Ovary (tissue), 9 donors: ENCODE results near the gene SRCIN1. TPM values are rescaled to one million over a fixed set of nuclear protein-coding genes. Genes with fewer than 3 reads are reported as not detected.

Experiments used
- DNase-seq, 5 donors: peaks; one replicate each; pipeline ENCODE4 v3.0.0-alpha.2; 2019 to 2020
- H3K27ac ChIP-seq, 2 donors: fragments of 200-600 bp; one replicate each; pipeline versions ENCODE4 v1.5.1 to v1.8.0; 2019 to 2022
- H3K27me3 ChIP-seq: fragments of 200-600 bp; one replicate; pipeline ENCODE4 v1.8.0; 2022
- H3K36me3 ChIP-seq: fragments of 200-600 bp; sonication (generic); one replicate; pipeline ENCODE4 v1.5.1; 2019
- H3K4me1 ChIP-seq: one replicate; pipeline ENCODE4 v1.8.1; 2013; ENCODE audit warnings: mild to moderate bottlenecking, moderate library complexity; ENCODE audit not compliant: insufficient read depth
- H3K4me3 ChIP-seq: fragments of 200-600 bp; sonication (generic); one replicate; pipeline ENCODE4 v1.5.1; 2017
- H3K9me3 ChIP-seq, 2 donors: fragments of 200-600 bp in 1 of 2; sonication (generic) in 1 of 2; one replicate each; pipeline versions ENCODE4 v1.5.1 to v1.8.1; 2013 to 2019; ENCODE audit warnings: mild to moderate bottlenecking in 1 of 2, moderate library complexity in 1 of 2
- EP300 ChIP-seq: sonication (generic); formaldehyde crosslinking; IDR thresholded peaks from one replicate; pipeline ENCODE4 v1.6.1; 2017; ENCODE audit warnings: antibody characterized with exemption
- POLR2A ChIP-seq: fragments of 450-650 bp; IDR thresholded peaks from one replicate; pipeline ENCODE4 v1.6.1; 2017; ENCODE audit warnings: antibody characterized with exemption, mild to moderate bottlenecking, moderate library complexity
- WGBS, 3 donors: extraction: QIAGEN DNeasy Blood & Tissue Kit in 1 of 3; methylation state at CpG; one replicate each; pipeline versions ENCODE4 v1.1.5 to v1.1.7; 2013 to 2017; 5-methylcytosine and 5-hydroxymethylcytosine counted together
- intact Hi-C, 4 donors: fragments of 100-400 bp; cut with DNase I; formaldehyde crosslinking; loops; one replicate each; pipeline versions ENCODE4 v1.11.0 to v1.15.1; 2022 to 2023
- polyA plus RNA-seq, 2 donors: library from polyadenylated mRNA; stranded (reverse); fragments of 200-250 nt in 1 of 2; fragments of 350-450 nt in 1 of 2; fragmentation: Illumina TruSeq in 1 of 2; extraction: RNeasy Lipid Tissue Mini Kit (QIAGEN cat#74804) in 1 of 2; gene quantifications; one replicate each; pipeline ENCODE4 v1.2.3, GENCODE V29; 2013 to 2014
- total RNA-seq, 7 donors: library from RNA; depleted of rRNA in 2 of 7; stranded (reverse); fragments of >200 nt in 2 of 7; fragmentation: NEBNext Ultra II Directional in 3 of 7; extraction: Animal tissue kit (Norgen Biotek cat#: 25700) in 3 of 7; gene quantifications; one replicate each; pipeline versions ENCODE4 v1.1.0 to v1.2.4, GENCODE V29; 2016 to 2023
- TF ChIP-seq, protein P1 (sequence below), 3 donors: fragments of 450-650 bp in 2 of 3; fragments of 200-600 bp in 1 of 3; IDR thresholded peaks; one replicate each; pipeline versions ENCODE4 v1.5.1 to v1.8.0; 2016 to 2022; ENCODE audit warnings: antibody characterized with exemption in 3 of 3, mild to moderate bottlenecking in 1 of 3
- donor health status: DM: no; HTN: no; CAD: no; lungs with moderate emphysema.
- donor health status: DM: no; HTN: no; CAD: no.
- donor health status: Bipolar disorder and iron deficiency.
- donor health status: DM: yes; HTN: yes; CAD: no.
- donor health status: DM: no; HTN: no; CAD: no.
- donor health status: DM: yes; HTN: yes; CAD: no.

SRCIN1 gene
- total and polyA plus RNA-seq, 9 donors: 0.18 to 3.0 (median 1.0) TPM

DNA sequence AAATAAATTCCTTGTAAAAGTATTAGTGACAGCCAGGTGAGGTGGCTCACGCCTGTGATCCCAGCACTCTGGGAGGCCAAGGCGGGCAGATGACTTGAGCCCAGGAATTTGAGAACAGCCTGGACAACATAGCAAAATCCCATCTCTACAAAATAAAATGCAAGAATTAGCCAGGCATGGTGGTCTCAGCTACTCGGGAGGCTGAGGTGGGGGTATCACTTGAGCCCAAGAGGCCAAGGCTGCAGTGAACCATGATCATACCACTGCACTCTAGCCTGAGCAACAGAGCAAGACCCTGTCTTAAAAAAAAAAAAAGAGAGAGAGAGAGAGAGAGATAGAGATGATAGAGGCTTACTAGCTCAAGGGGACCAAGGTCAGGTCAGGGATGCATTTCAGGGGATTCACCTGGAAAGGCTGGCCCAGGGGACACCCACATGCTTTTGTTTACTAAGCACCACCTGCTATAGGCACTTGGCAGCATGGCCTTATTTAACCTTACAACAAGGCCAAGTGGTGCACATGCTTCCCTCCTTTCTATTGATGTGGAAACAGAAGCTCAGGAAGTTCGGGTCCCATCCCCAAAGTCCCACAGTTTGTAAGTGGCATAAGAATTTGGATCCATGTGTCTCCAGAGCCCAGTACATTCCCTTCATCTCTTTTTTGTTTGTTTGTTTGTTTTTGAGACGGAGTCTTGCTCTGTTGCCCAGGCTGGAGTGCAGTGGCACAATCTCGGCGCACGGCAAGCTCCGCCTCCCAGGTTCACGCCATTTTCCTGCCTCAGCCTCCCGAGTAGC is 12.4 kb upstream of the SRCIN1 start:
- Histone ChIP-seq H3K27me3 (no peaks in the 10 kb centered on the region), H3K27ac (no peak overlapping the region), H3K9me3 (no peaks in the 10 kb centered on the region), H3K36me3 (no peaks in the 10 kb centered on the region), H3K4me3 (no peak overlapping the region), H3K4me1 (no peaks in the 10 kb centered on the region)
- WGBS, 3 donors: 75 to 79% (median 75%) methylated on average over 11 of the region's 11 CpGs
- TF ChIP-seq EP300: no peak
- intact Hi-C loops: no loop called here
- DNase-seq: no peak

- no peak overlapping the region for H3K4me3 ChIP-seq
- TF ChIP-seq, protein P1, sequence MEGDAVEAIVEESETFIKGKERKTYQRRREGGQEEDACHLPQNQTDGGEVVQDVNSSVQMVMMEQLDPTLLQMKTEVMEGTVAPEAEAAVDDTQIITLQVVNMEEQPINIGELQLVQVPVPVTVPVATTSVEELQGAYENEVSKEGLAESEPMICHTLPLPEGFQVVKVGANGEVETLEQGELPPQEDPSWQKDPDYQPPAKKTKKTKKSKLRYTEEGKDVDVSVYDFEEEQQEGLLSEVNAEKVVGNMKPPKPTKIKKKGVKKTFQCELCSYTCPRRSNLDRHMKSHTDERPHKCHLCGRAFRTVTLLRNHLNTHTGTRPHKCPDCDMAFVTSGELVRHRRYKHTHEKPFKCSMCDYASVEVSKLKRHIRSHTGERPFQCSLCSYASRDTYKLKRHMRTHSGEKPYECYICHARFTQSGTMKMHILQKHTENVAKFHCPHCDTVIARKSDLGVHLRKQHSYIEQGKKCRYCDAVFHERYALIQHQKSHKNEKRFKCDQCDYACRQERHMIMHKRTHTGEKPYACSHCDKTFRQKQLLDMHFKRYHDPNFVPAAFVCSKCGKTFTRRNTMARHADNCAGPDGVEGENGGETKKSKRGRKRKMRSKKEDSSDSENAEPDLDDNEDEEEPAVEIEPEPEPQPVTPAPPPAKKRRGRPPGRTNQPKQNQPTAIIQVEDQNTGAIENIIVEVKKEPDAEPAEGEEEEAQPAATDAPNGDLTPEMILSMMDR (IDR thresholded peaks at IDR 0.05): no peak
- TF ChIP-seq EP300 (no peak), POLR2A (no peak)
- no peaks in the 10 kb centered on the region for H3K9me3 ChIP-seq
- no peak for DNase-seq
- WGBS, 3 donors: 81 to 86% (median 83%) methylated on average over 19 of the region's 19 CpGs
- H3K27ac ChIP-seq: no peak overlapping the region
- H3K27me3 ChIP-seq: no peaks in the 10 kb centered on the region
- H3K36me3 ChIP-seq: no peaks in the 10 kb centered on the region
- no peaks in the 10 kb centered on the region for H3K4me1 ChIP-seq
- intact Hi-C loops: no loop called here
Measured at GRCh38 chr17:38617074-38617860, 11.5 kb upstream of the SRCIN1 start.

GRCh38 chr17:38616361-38616760 is 10.6 kb upstream of the SRCIN1 start:
- intact Hi-C loops: no loop called here

DNA sequence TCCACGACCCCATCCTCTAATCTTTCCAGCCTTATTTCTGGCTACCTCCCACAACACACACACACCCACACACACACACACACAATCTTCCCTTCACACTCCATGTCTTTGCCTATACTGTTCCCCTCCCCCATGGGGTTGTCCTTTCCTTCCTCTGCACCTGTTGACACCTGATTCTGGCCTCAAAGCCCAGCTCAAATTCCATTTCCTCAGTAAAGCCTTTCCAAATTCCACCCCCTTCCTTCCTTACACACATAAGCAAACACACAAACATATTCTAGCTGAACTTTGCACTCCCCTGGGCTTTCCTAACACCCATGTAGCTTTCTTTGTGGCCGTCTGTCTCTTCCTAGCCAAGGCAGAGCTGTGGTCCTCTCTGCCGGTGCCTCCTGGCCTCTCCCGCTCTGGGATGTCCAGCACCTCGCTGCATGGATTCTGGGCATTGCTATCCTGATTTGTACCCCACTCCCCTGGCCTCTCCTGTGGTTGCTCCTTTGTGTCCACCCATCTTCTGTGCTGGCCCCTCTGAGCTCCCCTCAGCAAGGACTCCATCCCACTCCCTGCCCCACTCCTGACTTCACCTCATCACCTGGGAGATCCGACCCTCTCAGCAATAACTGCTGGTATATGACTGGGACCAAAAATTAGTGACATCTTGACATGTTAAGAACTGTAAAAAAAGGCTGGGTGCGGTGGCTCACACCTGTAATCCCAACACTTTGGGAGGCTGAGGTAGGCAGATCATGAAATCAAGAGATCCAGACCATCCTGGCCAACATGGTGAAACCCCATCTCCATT is 8.4 kb upstream of the SRCIN1 start:
- WGBS, 3 donors: 69 to 78% (median 75%) methylated on average over 7 of the region's 7 CpGs
- Histone ChIP-seq H3K9me3 (peaks cover 0 to 9% of the 10 kb centered on the region in 2 donors), H3K27me3 (no peaks in the 10 kb centered on the region), H3K4me3 (no peak overlapping the region), H3K4me1 (no peaks in the 10 kb centered on the region), H3K27ac (no peak overlapping the region), H3K36me3 (no peaks in the 10 kb centered on the region)
- DNase-seq: no peak
- TF ChIP-seq POLR2A (no peak), EP300 (no peak)
- TF ChIP-seq, protein P1 (IDR thresholded peaks at IDR 0.05): no peak
- intact Hi-C loops: no loop called here

More at GRCh38 chr17:38616361-38616760, 10.6 kb upstream of the SRCIN1 start:
- Histone ChIP-seq H3K4me1 (no peaks in the 10 kb centered on the region), H3K36me3 (no peaks in the 10 kb centered on the region), H3K27me3 (no peaks in the 10 kb centered on the region), H3K27ac (no peak overlapping the region), H3K4me3 (no peak overlapping the region), H3K9me3 (peaks cover 0 to 9% of the 10 kb centered on the region in 2 donors)
- no peak for DNase-seq
- no peak for TF ChIP-seq EP300
- TF ChIP-seq, protein P1 (IDR thresholded peaks at IDR 0.05): no peak
- TF ChIP-seq POLR2A: no peak
- WGBS, 3 donors: 73 to 83% (median 80%) methylated on average over 5 of the region's 5 CpGs
